Karpas-422 (cell line): Measurements from ENCODE around the gene HDLBP. TPM values are rescaled to one million over a fixed set of nuclear protein-coding genes. Genes with fewer than 3 reads are reported as not detected.

Source experiments
- DNase-seq: peaks from one replicate; pipeline ENCODE4 v3.0.0-alpha.2; 2015
- H2AFZ ChIP-seq: fragments of 200-600 bp; sonication (generic); 2 replicates; pipeline ENCODE4 v1.6.1; 2014; ENCODE audit warnings: antibody characterized with exemption, low read length, mixed read lengths
- H3K27ac ChIP-seq: fragments of 200-600 bp; sonication (generic); 2 replicates; pipeline ENCODE4 v1.5.1; 2014; ENCODE audit warnings: mild to moderate bottlenecking, low read length, moderate library complexity
- H3K27me3 ChIP-seq: fragments of 200-600 bp; sonication (generic); 2 replicates; pipeline ENCODE4 v1.6.1; 2014; ENCODE audit warnings: low read length, mixed read lengths
- H3K36me3 ChIP-seq: fragments of 200-600 bp; sonication (generic); 2 replicates; pipeline ENCODE4 v1.6.1; 2014; ENCODE audit warnings: low read length, mixed read lengths; ENCODE audit not compliant: insufficient read depth
- H3K4me1 ChIP-seq: fragments of 200-600 bp; sonication (generic); 2 replicates; pipeline ENCODE4 v1.6.1; 2014; ENCODE audit warnings: mild to moderate bottlenecking, low read length, mixed read lengths
- H3K4me2 ChIP-seq: fragments of 200-600 bp; sonication (generic); 2 replicates; pipeline ENCODE4 v1.6.1; 2014; ENCODE audit warnings: low read length, low read depth, mild to moderate bottlenecking; ENCODE audit not compliant: poor library complexity, severe bottlenecking
- H3K4me3 ChIP-seq: fragments of 200-600 bp; sonication (generic); 2 replicates; pipeline ENCODE4 v1.5.1; 2014; ENCODE audit warnings: mild to moderate bottlenecking, antibody characterized with exemption, low read length, mixed read lengths
- H3K79me2 ChIP-seq: fragments of 200-600 bp; sonication (generic); 2 replicates; pipeline ENCODE4 v1.6.1; 2014; ENCODE audit warnings: mild to moderate bottlenecking, low read length, mixed read lengths
- H3K9ac ChIP-seq: fragments of 200-600 bp; sonication (generic); 2 replicates; pipeline ENCODE4 v1.6.0; 2014; ENCODE audit warnings: low read length
- H3K9me2 ChIP-seq: fragments of 200-600 bp; sonication (generic), shearing (Covaris generic); replicated peaks from 2 replicates; pipeline ENCODE4 v1.6.0; 2014; ENCODE audit warnings: mild to moderate bottlenecking, low read length, moderate library complexity; ENCODE audit not compliant: insufficient read depth
- H3K9me3 ChIP-seq: fragments of 300-700, 200-600 bp; sonication (generic); 2 replicates; pipeline ENCODE4 v1.6.1; 2014; ENCODE audit warnings: low read length, mixed read lengths
- H4K20me1 ChIP-seq: fragments of 200-600 bp; sonication (generic); 2 replicates; pipeline ENCODE4 v1.6.1; 2014; ENCODE audit warnings: mild to moderate bottlenecking, antibody characterized with exemption, low read length, low read depth; ENCODE audit not compliant: insufficient read depth
- total RNA-seq: library from RNA; depleted of rRNA; stranded (reverse); fragments of >200 nt; shearing (Covaris generic); gene quantifications from 2 replicates; pipeline ENCODE4 v1.2.3, GENCODE V29; 2014; ENCODE audit warnings: low replicate concordance

Gene HDLBP
- total RNA-seq, 1 experiment from 2014 or later, result 141 TPM

DNA sequence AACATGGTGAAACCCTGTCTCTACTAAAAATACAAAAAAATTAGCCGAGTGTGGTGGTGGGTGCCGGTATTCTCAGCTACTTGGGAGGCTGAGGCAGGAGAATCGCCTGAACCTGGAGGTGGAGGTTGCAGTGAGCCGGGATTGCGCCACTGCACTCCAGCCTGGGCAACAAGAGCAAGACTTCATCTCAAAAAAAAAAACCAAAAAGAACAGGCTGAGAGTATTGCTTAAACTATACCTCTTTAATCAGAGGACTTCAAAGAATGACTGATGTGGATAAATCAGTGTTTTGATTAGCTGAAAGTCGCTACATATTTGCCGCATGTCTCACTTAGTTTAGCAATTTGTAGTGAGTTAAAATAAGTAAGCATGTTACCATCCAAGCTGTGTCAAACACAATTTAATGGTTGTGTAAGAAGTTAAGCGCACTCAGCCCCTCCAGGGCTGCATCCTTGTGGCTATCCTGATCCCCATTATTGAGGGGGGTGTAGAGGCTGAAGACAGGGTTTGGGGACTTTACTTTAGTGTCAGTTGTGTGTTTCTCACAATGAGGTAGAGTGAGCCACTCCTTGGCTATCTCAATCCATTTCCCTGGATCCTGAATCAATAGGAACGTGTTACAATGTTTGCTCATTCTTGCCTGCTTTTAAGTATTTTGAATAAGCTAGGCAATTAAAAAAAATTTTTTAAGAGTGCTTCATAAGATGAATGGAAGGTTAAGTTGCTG lies 29.6 kb upstream of the HDLBP start:
- Histone ChIP-seq H3K36me3 (peaks cover 83% of the 10 kb centered on the region), H3K4me1 (no peaks in the 10 kb centered on the region), H3K79me2 (peaks cover 36% of the 10 kb centered on the region), H4K20me1 (0 out of 2 replicates have a peak, but pooled peaks cover 7% of the 10 kb centered on the region), H2AFZ (no peak overlapping the region), H3K9me2 (no peaks in the 10 kb centered on the region), H3K9ac (no peak overlapping the region), H3K27me3 (no peaks in the 10 kb centered on the region), H3K27ac (no peak overlapping the region), H3K4me2 (no peak overlapping the region), H3K9me3 (no peaks in the 10 kb centered on the region), H3K4me3 (no peak overlapping the region)
- no peak for DNase-seq

DNA sequence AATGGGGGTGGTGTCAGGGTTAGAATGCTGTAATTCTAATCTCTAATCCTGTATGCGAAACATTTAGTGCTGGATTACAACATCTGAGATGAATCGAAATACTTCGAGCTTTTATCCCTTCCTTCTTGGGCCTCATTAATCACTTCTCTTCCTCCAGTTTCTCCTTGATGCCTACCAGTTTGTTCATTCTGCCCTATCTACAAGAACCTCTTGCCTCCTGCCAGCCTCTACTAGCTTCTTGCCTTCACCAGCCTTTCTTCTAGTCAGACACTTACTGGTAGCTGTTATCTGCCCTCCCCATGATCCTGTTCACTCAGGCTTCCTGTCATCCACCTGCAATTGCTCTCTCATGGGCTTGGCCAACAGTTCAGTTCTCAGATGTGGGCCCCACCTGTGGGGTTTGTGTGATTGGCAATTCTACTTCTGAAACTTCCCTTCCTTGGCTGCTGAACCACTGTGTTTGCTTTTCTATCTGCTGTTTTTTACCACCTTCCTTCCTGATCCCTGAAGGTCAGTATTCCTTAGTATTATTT lies 25.2 kb upstream of the HDLBP start:
- Histone ChIP-seq H3K27me3 (no peaks in the 10 kb centered on the region), H4K20me1 (peaks cover 8% of the 10 kb centered on the region; the same call in 1 of the 2 replicates), H2AFZ (no peak overlapping the region), H3K4me1 (peaks cover 16% of the 10 kb centered on the region), H3K79me2 (peaks cover 55% of the 10 kb centered on the region), H3K9me3 (no peaks in the 10 kb centered on the region), H3K36me3 (peaks cover 74% of the 10 kb centered on the region), H3K9ac (no peak overlapping the region), H3K4me2 (no peak overlapping the region), H3K9me2 (no peaks in the 10 kb centered on the region), H3K27ac (no peak overlapping the region), H3K4me3 (no peak overlapping the region)
- DNase-seq, result no peak

DNA sequence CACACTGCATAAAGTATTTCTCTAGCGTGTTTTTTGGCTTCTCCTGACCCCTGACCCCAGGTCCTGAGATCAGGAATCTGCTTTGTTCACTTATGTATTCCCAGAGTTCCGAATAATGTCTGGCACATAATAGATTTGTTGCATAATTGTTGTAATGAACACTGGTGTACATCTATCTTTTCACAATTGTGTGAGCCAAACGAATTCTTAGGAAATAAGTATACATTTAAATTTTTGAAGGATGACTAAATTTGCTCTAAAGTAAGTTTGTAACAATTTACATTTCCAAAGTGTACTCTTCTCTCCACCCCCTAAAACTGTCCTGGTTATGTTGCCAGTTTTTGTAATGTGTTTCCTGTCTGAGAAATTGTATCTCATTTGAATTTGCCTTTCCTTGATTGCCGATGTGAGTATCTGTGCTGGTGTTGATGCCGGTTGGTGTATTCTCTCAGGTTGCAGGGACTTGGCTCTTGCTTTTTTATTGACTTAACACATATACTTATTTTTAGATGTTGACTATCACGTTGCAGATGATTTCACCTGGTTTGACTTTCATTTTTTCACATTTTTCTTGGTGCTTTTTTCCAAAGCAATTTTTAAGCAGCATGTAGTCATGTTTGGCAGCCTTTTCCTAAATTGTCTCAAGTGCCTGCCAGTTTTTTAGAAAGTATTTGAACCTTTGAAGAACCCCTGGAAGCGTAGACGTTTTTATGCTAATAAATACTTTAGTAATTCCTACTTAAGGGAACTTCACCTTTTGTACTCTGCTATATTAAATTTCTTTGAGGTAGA lies 24.6 kb upstream of the HDLBP start:
- Histone ChIP-seq H3K27me3 (no peaks in the 10 kb centered on the region), H3K9me3 (no peaks in the 10 kb centered on the region), H3K4me1 (peaks cover 23% of the 10 kb centered on the region), H3K9me2 (no peaks in the 10 kb centered on the region), H3K79me2 (peaks cover 54% of the 10 kb centered on the region), H4K20me1 (peaks cover 8% of the 10 kb centered on the region; the same call in 1 of the 2 replicates), H3K9ac (no peak overlapping the region), H3K4me2 (no peak overlapping the region), H3K27ac (no peak overlapping the region), H3K4me3 (no peak overlapping the region), H3K36me3 (peaks cover 67% of the 10 kb centered on the region), H2AFZ (no peak overlapping the region)
- DNase-seq, result no peak

DNA sequence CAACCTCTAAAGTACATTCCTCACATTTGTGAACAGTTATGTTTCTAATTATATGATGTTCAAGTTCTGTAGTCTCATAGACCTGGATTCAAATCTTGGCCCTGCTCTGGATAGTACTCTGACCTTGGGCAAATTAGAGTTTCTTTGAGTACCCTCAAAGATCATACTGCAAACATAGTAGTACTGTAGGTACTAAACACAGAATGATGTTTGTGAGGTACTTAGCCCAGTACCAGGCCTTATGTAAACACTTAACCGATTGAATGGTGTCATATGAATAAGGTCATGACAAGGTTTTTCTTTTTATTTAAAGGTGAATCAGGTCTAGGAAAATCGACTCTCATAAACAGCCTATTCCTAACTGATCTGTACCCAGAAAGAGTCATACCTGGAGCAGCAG lies 19.3 kb upstream of the HDLBP start:
- Histone ChIP-seq H3K9ac (no peak overlapping the region), H3K79me2 (peaks cover 44% of the 10 kb centered on the region), H3K36me3 (peaks cover 22% of the 10 kb centered on the region; the same call in 1 of the 2 replicates), H2AFZ (no peak overlapping the region), H3K9me2 (no peaks in the 10 kb centered on the region), H3K9me3 (no peaks in the 10 kb centered on the region), H4K20me1 (peaks cover 4% of the 10 kb centered on the region; the same call in 1 of the 2 replicates), H3K4me3 (0 out of 2 replicates have a peak overlapping the region, but pooled peaks have one; percentile 1), H3K27me3 (no peaks in the 10 kb centered on the region), H3K4me1 (peaks cover 59% of the 10 kb centered on the region), H3K27ac (peak overlapping the region; percentile 92), H3K4me2 (peak overlapping the region; percentile 62)
- DNase-seq, result no peak

DNA sequence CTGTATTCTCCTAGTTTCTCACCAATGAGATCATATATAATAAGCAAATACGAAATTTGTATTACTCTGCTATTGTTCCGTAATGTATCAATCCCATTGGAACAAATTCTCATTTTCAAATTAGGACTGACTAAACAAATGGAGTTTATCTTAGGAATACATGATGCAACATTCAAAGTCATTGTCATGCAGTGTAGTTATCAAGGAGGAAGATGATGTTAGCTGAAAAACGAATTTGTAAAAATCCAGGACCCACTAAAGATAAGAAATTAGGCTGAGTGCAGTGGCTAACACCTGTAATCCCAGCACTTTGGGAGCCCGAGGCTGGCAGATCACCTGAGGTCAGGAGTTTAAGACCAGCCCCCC lies 15.1 kb upstream of the HDLBP start:
- Histone ChIP-seq H3K79me2 (peaks cover 53% of the 10 kb centered on the region), H3K9ac (no peak overlapping the region), H3K4me1 (peaks cover 48% of the 10 kb centered on the region), H3K9me3 (no peaks in the 10 kb centered on the region), H3K36me3 (peaks cover 22% of the 10 kb centered on the region), H3K4me3 (no peak overlapping the region), H3K27ac (no peak overlapping the region), H3K27me3 (no peaks in the 10 kb centered on the region), H3K4me2 (no peak overlapping the region), H3K9me2 (no peaks in the 10 kb centered on the region), H4K20me1 (peaks cover 5% of the 10 kb centered on the region), H2AFZ (no peak overlapping the region)
- DNase-seq, result no peak

DNA sequence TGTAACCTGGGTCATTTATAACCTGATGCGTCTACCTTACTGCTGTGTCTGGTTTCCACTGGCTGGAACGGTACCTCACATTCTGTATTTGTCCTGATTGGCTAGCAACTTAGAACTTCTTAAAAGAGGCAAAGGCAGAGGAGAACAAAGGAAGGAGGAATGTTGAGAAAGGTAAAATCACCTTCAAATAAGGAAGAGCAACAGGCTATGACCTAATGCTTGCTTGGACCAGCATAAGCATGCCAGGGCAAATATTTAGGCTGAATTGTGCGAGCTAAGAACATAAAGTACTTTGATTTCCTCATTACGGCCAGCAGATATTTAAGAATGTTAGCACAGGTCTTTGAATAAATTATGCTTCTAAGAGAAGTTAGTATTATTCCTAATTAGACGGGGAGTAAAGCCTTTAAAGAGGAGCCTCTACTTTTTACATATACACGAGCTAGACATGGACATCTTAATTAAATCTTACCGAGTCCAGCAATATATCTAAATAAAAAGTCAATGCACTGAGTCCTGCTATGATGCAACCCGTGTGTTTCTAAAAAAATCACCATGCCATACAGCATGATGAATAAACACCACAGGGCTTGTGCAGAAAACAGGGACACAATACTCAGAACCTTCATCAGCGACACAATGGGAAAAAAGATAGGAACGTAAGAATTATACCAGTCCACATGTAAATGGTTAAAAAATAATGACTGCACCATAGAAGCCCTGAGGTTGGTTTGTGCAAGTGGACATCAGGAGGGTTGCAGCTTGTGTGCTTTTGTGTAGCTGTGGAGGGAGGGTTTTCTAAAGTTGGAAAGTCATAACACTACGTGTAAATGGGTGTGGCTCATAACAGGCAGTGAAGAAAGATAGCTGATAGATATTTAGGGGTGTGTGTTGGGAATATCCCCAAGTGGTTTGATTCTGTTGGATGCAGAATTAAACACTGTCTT lies 14.5 kb upstream of the HDLBP start:
- H3K4me1 ChIP-seq, result peaks cover 48% of the 10 kb centered on the region
- peaks cover 26% of the 10 kb centered on the region for H3K36me3 ChIP-seq
- no peaks in the 10 kb centered on the region for H3K27me3 ChIP-seq
- DNase-seq, result no peak
- H3K79me2 ChIP-seq, result peaks cover 59% of the 10 kb centered on the region
- H3K9me3 ChIP-seq, result no peaks in the 10 kb centered on the region
- H2AFZ ChIP-seq, result no peak overlapping the region
- H3K4me3 ChIP-seq, result no peak overlapping the region
- no peak overlapping the region for H3K4me2 ChIP-seq
- no peaks in the 10 kb centered on the region for H3K9me2 ChIP-seq
- H4K20me1 ChIP-seq, result peaks cover 11% of the 10 kb centered on the region
- H3K9ac ChIP-seq, result no peak overlapping the region
- no peak overlapping the region for H3K27ac ChIP-seq

DNA sequence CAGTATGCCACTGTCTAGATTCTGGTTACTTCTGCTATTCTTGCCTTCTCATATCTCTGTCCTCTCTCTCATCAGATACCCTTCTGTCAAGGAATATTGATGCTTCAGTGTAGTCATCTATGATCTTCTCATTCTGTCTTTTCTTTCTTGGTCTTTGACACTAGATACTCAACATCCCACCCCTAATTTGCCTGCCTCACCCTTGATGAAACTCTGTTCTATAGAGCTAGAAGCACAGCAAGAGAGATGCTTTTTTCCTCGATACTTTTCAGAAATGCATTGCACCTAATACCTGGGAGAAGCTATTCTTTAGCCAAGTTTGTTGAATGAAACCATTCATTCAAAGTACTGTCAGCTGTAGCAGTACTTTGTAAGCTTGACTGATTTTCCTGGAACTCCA lies 9.8 kb upstream of the HDLBP start:
- Histone ChIP-seq H4K20me1 (peaks cover 33% of the 10 kb centered on the region), H3K4me2 (peak overlapping the region; percentile 97), H2AFZ (no peak overlapping the region)

More for the DNA sequence above, 9.8 kb upstream of the HDLBP start:
- DNase-seq, result peak; percentile 51
- no peaks in the 10 kb centered on the region for H3K9me3 ChIP-seq
- peak overlapping the region; percentile 98 for H3K27ac ChIP-seq
- H3K9me2 ChIP-seq, result no peaks in the 10 kb centered on the region
- H3K79me2 ChIP-seq, result peaks cover 83% of the 10 kb centered on the region
- no peaks in the 10 kb centered on the region for H3K27me3 ChIP-seq
- peak overlapping the region; percentile 44 for H3K4me3 ChIP-seq
- peak overlapping the region; percentile 23 for H3K9ac ChIP-seq
- peaks cover 60% of the 10 kb centered on the region for H3K4me1 ChIP-seq
- H3K36me3 ChIP-seq, result peaks cover 33% of the 10 kb centered on the region
